T-helper 2 cell treated with Interferon-gamma antibody and Interleukin-4, amounts not matched to agents 100 ng/mL and 5 ng/mL, for 36 hours (primary cell): Measurements from ENCODE around the gene IKZF1. TPM values are rescaled to one million over a fixed set of nuclear protein-coding genes. Genes with fewer than 3 reads are reported as not detected.

ENCODE experiments used
- intact Hi-C: fragments of 100-400 bp; cut with micrococcal nuclease; formaldehyde crosslinking; loops from one replicate; pipeline ENCODE4 v1.15.1; 2023
- total RNA-seq: library from RNA; stranded (reverse); gene quantifications from 2 replicates; pipeline ENCODE4 v1.2.3, GENCODE V29; 2022

IKZF1 gene
- total RNA-seq, 1 donor from 2014 or later, result 486 TPM

DNA sequence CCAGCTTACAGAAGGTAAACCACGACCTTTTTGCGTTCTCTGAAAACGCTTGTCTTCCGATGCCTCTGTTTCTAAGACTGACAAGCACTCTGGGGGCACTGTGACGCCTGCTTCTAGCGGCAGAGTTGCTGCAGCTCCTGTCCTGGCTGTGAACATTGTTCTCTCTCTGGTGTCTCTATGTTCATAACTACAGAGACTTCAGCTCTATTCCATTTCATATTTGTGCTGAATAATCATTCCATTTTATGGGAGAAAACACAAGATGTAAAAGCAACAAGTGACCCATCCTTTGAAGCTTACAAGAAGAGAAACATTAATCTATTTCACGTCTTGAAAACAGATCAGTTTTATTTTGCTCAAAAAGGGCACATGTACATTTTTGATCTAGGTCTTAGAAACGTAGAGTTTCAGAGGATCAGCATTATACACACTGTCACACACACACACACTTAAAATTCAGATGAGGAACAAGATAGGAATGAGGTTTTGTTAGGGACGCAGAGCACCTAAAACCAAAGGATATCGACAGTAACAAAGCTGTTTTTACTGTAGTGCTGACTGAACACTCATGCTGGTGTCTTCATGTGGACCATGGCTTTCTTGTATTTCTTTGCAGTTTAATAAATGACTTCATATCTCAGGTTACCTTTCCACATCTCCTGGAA lies 3.0 kb downstream of the IKZF1 start:
- intact Hi-C loops, result loop anchor here (1.0 to 2.0 kb wide), 5 partner anchors 10 to 165 kb away; no protein-coding TSS in a partner anchor

DNA sequence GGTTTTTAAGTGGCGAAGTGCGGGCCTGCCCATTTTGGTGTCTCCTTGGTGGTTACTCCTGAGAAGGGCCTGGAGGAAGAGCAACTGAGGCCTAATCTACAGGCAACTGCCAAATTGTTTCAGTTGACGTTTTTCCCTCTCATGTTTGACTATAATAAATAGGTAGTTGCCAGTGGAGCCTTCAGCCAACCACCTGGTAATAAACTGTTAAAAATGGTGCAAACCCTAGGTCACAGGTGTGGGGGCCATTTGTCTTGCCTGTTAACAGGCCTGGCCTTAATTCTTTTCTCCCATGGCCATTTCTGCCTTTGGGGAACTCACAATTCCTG lies 3.7 kb downstream of the IKZF1 start:
- intact Hi-C loops, result loop anchor here (1.0 kb wide), 1 partner anchor 27 kb away; no protein-coding TSS in a partner anchor

DNA sequence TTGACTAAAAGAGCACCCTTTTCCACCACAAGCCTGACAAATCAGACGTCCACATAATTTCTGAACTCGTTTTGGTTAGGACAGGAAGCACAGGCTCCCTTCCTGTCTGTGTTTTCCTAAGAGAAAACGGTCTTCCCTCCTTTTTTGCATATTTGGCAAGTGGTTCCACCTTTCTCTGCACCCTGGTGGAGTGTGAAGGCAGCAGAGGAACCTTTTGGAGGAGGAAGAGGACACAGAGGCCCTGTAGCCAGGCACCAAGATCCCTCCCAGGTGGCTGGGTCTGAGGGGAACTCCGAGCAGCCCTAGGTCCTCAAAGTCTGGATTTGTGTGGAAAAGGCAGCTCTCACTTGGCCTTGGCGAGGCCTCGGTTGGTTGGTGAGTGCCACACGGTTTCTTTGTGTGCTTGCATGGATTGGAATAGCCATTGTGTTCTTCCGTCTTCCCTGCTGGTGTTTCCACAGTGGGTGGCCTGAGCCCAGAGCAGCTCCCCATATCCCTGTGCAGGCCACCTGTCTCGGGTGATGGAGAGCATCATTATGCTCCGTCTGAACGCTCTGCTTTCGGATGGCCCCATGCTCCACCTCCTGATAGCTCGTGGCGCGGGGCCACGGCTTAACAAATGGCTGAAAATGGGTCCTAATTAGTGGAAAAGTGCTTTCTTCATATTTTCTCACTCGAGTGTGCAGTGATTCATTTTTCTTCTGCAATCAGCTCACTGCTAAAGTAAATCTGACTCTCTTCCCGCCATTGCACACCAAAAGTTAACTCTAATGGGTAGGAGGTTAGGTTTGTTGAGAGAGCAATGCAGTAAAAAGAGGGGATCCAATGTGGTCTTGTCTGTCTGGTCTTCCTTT lies 4.2 kb downstream of the IKZF1 start:
- intact Hi-C loops, result loop anchor here (1.0 kb wide), 1 partner anchor 27 kb away; no protein-coding TSS in a partner anchor

DNA sequence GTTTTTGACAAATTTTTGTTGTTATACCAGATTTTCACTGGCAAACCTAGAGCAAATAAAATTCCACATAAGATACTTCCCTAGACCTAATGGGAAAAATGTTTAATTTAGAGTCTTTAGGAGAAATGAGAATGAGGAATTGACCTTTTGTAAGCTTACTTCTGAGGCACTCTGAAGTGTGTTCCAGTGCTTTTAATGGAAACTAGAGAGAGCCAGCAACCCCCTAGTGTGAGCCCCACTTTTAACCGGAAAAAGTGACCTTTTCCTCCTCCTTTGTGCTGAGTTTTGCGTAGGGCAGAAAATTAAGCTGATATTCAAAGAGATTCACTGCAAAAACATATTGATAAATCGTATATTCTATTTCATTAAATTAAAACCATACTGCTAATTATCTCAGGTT lies 5.2 kb downstream of the IKZF1 start:
- intact Hi-C loops, result no loop called here

DNA sequence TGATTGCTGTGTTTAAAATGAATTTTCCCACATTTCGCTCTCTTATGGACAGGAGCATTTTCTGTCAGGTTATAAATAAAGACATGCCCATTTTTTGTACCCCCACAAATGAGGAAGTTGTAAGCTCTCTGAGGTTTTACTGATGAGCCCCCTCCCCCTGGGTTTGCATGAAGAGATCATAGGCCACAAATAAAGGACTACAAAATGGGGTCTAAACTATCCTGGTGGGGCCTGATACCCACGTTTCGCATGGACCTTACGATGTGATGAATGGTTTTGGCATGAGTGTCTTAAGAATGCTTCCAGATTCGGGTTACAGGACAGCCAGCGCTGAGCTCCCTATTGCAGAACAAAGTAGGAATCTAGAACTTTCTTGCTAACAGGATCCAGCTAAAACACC lies 5.8 kb downstream of the IKZF1 start:
- intact Hi-C loops, result no loop called here

DNA sequence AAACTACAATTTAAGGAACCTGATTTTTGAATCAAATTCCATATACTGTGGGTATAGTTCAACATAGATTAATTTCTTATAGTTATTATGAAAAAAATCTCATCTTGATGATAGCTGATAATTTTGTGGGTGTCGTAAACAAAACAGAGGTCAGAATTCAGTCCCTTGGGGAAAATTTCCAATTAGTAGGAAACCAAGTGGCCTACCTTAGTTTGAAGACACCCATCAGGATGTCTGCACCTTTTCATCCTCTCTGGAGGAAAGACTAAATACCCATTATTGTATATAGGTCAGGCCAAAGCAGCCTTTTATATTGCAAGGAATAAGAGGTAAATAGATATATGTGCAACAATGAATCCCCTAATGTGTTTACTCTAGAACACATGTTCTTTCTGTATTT lies 6.4 kb downstream of the IKZF1 start:
- intact Hi-C loops, result no loop called here

DNA sequence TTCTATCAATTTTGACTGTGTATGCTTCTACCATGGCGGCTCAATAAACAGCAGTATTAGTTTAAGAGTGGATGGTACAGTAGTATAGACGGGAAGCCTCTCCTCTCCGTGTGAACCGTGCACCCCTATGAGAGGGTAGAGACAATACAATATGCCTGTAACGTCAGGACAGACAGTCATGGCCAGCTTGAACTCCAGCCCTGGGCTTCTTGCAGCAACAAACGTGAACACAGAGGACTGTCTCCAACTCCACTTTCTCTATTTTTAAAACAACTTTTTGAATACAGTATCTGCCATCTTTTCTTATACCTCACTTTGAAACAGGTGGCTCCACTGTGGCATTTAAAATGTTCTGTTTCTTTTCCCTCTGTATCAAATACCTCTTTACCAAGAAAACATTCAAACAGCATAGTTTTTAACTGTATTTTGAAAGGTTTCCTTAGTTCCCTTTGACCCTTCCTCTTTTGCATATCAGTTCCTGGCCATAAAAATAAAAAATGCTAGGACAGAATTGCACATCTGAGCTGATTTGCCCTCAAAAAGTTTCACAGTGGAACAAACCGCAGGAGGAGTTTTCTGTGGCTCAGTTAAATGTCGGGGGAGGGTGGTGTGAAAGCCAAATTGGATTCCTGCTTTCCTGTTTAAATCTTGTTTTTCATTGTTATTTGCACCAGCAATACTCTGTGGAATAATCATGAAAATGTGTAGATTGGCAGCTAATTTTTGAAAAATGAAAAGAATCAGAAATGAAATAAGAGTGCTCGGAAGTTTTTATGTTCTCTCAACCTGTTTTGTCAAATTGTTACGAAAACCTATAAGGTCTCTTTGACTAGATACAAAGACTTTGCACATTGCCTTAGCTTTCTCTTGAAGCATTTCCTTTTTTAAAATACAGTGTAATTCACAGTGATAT lies 8.0 kb downstream of the IKZF1 start:
- intact Hi-C loops, result no loop called here

DNA sequence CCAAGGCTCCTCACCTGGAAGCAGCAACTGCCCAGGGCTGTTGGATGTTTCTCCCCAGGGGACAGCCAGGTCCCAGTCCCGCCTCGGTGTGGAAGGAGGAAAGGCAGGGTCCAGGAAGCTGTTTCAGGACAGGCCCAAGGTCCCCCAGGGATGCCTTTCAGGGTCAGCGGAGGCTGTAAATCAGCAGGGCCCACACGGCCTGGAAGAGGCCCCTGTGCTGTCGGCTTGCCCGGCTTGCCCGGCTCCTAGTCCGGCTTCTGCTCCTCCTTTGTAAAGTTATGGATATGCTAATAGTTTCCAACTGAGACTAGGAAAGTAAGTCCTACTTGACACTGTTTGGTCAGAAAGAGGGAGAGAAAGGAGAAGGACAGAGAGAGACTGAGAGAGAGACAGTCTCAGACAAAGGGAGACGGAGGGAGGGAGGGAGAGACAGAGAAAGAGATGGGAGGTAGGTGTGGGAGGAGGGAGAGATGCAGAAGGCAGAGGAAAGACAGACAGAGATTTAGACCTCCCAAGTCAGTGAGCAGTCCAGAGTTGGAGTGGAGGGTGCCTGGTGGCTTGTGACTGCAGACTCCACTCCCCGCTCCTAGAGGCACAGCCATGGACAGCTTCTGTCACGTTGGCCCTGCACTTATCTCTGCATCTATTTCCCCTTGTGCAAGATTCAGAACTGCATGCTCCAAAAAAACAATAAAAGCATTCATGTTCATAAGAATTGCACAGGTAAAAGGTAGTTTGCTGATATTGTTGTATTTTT lies 10.5 kb downstream of the IKZF1 start:
- intact Hi-C loops, result loop anchor here (5.0 kb wide), 1 partner anchor 223 kb away; the partner anchor contains the start of gene ZPBP

DNA sequence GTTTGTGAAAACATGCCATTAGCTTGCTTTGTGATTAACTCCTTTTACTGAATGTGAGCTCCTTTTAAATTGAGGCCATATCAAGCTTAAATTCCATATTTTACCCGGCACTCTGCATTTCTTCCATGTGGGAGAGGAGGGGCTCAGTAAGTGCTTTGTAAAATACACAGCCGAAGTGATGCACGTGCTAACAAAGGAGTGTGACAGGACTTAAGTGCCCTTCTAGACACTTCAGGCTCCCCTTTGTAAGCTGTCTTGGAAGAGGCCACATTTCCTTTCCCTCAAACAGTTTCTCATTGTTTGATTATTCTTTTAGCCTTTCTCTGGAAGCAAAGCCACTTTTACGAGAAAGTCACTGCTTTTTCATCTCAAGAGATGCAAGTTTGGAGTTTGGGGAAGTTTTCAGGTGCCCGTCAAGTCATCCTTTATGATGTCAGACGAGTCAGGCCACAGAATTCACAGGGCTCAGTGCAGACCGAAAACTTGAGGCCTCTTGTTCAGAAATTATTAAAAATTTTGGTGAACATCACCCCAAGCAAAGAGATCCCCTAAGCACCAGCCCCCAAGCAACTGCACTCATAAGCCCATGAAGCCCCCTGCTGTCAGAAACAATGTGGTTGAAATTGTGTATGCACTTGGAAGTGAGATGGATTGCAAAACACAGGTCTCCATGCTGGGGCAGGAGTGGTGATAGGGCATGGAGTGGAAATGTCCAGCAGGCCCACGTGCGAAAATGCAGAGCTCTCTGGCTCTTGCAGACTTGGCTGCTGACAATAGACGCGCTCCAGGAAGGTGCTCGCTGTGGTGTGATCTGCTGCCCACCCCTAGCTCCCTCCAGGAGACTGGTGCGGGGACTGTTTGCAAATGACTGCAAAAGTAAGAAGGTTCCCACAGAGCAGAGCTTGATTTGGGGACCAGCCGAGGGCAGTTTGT lies 11.5 kb downstream of the IKZF1 start:
- intact Hi-C loops, result loop anchor here (2.0 to 5.0 kb wide), 3 partner anchors 31 to 224 kb away; partner anchors contain the start of gene ZPBP

DNA sequence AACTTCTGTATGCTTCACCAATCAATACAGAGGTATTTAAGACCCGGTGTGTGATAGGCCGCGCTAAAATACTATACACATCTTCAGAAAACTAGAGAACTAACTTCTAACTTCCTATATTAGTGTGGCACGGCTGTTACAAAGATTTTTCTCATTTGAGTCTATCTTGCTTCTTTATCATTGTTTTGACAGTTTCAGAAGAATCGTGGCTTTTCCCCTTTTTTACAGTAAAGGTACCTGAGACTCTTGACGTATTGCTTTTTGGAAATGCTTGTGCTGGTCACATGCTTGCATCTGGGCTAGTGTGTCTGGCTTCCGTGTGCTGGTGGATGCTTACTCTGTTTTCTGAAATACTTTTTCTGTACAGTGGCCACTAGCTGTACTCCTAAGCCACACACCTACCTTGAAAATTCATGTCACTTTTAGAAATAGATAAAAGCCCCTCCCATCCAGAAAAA lies 12.7 kb downstream of the IKZF1 start:
- intact Hi-C loops, result loop anchor here (1.0 to 5.0 kb wide), 6 partner anchors 10 to 225 kb away; partner anchors contain the start of gene ZPBP

DNA sequence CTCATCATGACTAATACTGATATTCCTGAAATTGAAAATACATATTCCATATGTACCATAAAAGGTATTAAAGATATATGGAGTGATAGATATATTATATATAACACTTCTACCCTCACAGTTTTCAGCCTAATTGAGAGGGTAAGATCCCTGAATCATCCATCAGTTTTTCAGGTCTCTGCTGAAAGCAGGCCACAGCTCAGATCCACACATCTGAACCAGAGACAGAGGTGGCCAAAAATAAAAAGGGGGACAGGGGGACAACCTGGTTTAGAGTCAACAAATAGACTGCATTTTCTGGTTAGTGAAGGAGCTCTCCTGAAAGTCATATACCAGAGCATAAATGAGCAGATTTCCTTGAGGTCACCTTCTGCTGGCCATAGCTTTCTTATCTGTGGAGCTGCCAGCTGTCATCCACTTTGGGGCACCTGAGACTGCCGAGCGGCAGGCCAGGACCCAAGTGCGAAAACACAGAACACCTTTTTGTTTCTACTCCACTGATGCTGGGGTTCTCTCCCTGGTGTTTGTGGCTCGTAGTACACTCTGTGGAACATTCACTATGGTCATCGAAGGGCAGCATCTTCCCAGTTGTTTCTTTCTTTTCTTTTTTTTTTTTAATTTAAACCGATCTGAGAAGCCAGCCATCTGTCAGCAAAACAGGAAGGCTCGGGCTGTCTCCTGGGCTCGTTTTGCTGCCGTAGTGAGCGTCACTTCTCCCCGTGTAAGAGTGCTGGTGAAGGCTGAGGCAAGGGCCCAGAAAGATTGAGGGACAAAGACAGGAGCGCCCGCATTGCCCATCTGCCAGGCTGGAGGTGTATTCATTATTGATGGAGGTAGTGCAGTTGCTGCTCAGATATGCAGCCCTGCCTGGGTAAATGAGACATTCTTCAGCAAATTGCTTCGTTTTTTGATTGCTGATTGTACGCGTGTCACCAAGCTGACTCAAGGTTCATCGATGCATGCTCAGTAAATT lies 13.5 kb downstream of the IKZF1 start:
- intact Hi-C loops, result loop anchor here (1.0 to 5.0 kb wide), 6 partner anchors 11 to 226 kb away; partner anchors contain the start of gene ZPBP

DNA sequence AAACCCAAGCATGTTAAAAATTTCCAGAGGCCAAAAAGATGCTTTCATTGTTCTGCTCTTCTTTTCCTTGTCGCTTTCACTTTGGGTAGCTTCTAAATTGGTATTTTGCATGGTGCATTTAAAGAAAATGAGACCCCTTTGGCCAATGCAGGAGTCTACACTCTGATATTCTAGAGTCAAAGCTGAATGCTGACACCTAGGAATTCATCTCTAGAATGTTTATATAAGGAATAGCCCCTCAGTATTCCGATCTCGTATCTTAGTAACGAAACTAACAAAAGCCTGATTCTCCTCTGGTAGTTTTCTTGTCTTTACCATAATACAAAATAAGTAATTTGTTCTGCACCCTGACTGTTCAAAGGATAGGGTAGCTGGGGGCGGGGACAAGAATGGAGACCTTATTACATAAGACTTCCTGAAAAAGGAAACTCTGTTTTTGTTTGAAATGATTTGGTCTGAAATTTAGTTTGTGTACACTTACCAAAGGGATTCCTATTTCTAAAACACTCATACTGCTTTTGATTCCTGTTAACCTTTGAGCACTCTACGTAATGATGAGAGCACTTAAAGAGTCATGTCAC lies 17.1 kb downstream of the IKZF1 start:
- intact Hi-C loops, result no loop called here

DNA sequence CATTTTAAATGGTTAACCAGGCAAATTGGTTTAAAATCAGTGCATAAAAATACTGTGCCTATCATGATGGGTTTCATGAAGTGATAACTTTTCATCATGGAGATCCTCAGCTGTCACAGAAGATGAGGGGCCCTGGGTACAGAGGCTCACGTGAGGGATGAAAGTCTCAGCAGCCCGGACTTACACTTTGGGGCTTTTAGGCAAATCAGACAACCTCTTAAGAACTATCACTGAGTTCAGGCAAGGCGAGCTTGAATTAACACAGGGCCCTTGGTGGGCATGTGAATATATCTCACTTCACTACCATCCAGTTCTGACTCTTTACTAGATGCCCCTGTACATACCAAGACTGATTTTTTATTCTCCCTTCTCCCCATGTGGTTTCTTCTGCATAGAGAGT lies 19.6 kb downstream of the IKZF1 start:
- intact Hi-C loops, result no loop called here

DNA sequence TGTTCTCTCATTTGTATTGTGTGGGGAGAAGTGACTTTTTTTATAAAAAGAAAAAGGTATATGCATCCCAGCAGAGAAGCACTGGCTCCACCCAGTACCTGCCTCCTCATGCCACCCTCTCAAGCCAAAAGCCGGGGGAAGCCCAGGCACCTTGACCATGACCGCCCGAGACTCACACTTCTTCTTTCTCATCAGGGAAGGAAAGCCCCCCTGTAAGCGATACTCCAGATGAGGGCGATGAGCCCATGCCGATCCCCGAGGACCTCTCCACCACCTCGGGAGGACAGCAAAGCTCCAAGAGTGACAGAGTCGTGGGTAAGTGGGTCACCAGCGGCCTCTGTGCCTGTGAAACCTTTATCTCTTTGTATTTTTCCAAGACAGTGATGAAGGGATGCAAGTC lies 22.9 kb downstream of the IKZF1 start:
- intact Hi-C loops, result no loop called here

DNA sequence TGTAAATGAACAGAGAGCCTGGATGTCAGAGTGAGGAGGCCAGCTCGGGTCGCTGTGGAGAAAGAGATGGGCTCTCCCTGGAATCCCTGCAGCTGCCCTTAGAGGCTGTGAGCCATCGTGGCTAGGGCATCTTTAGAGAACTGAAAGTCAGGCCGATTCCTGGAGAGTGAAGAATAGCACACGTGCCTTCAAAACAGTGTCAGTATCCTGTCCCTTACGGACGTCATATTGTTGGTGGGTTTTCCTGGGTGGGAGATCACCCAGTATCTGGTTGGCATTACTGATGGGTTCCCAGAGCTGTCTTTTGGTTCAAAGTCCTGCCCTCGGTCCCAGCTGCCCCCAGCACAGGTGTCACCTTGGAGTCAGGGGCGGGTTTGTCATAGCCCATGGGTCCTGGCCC lies 25.3 kb downstream of the IKZF1 start:
- intact Hi-C loops, result loop anchor here (5.0 kb wide), 1 partner anchor 38 kb away; no protein-coding TSS in a partner anchor

DNA sequence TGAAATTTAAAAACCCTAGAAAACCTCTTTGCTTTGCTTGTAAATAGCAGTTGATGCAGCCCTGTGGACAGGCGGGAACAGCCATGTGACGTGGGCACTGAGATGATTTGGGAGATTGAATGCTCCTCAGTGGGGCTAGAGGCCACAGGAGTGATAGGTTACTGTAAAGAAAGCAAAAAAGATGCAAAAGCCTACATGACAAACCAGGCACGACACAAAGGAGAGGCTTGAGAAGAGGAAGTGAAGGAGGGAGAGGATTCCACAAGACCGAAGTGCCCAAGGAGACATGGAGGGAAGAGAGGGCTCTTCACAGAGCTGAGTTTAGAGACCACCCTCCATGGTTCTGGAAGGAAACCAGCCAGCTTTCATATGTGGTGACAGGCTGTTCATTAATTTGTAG lies 25.7 kb downstream of the IKZF1 start:
- intact Hi-C loops, result loop anchor here (5.0 kb wide), 1 partner anchor 37 kb away; no protein-coding TSS in a partner anchor

DNA sequence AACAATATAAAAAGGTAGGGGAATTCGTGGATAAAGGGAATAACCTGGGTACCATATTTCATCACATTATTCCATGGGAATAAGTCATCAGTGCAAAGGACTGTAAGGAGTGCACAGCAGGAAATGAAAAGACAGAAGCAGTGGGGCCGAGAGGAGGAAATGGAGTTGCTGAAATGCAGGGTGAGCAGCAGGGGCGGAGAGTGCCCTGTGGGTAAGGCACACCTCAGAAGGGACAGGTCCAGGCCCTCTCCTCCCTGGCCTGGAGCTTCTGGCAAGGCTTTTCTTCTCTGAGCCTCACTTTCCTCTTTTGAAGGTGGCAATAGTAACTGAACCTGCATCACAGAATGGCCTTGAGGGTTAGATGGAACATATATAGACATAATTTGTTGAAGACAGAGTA lies 26.2 kb downstream of the IKZF1 start:
- intact Hi-C loops, result loop anchor here (5.0 kb wide), 1 partner anchor 37 kb away; no protein-coding TSS in a partner anchor
